K562 (cell line): ENCODE data around the gene SPHK2. TPM values are rescaled to one million over a fixed set of nuclear protein-coding genes. Genes with fewer than 3 reads are reported as not detected.
A peak's percentile ranks its signal among the peaks of the same experiment; 100 is the strongest.

Experiments used
- ATAC-seq: fragments of 200-7000 bp; cut with Tn5 transposase; 3 replicates; pipeline ENCODE4 v1.9.1; 2020; ENCODE audit warnings: moderate library complexity
- BruUV-seq: library from RNA; stranded (reverse); fragments of 400-500 nt; replicated peaks from 2 replicates; lab custom pipeline; 2021; lab: Mats Ljungman, UMichigan
- CTCF ChIA-PET: fragments of 300-600 bp; formaldehyde crosslinking; extraction: SDS; loops from one replicate; lab custom pipeline; 2021; ENCODE audit warnings: low intra/inter-chr PET ratio; lab: Yijun Ruan, JAX
- POLR2A ChIA-PET: fragments of 300-600, 350-650 bp; sonication (Branson Sonifier 250); formaldehyde crosslinking; extraction: SDS; loops from one replicate; lab custom pipeline; 2021; ENCODE audit warnings: antibody characterized with exemption, inconsistent platforms; lab: Yijun Ruan, JAX
- DNase-seq, 4 experiments: peaks; one replicate each; pipeline versions ENCODE4 v3.0.0 to v3.0.0-alpha.2; 2011 to 2018; ENCODE audit warnings: low spot score in 3 of 4, mixed read lengths in 3 of 4; ENCODE audit errors: extremely low read depth in 1 of 4
- FAIRE-seq: peaks from 2 replicates; lab custom pipeline; 2011; peaks lifted over from hg19 to GRCh38; lab: Jason Lieb, UNC
- H2AFZ ChIP-seq: 2 replicates; pipeline ENCODE4 v1.6.0; 2011; ENCODE audit warnings: low read depth, low read length, control low read depth, inconsistent platforms
- H3K27ac ChIP-seq: fragments of 200-600 bp; 3 replicates; pipeline ENCODE4 v1.8.0; 2011; ENCODE audit warnings: low read depth, mild to moderate bottlenecking, control low read depth, inconsistent platforms, low read length, moderate library complexity, mixed read lengths; ENCODE audit errors: extremely low read depth
- H3K27me3 ChIP-seq, 2 experiments: fragments of 300-600 bp in 1 of 2; 2 replicates in 1 of 2; 3 replicates in 1 of 2; pipeline versions ENCODE4 v1.6.0 to v1.8.0; 2011; ENCODE audit warnings: inconsistent platforms in 2 of 2, low read length in 2 of 2, mild to moderate bottlenecking in 1 of 2, mixed read lengths in 1 of 2, moderate library complexity in 1 of 2; ENCODE audit not compliant: control insufficient read depth in 2 of 2, insufficient read depth in 2 of 2
- H3K36me3 ChIP-seq: fragments of 300-600 bp; 3 replicates; pipeline ENCODE4 v1.8.0; 2011; ENCODE audit warnings: mild to moderate bottlenecking, low read length, inconsistent platforms; ENCODE audit not compliant: control insufficient read depth, insufficient read depth
- H3K4me1 ChIP-seq, 2 experiments: fragments of 200-600 bp in 1 of 2; replicated peaks in 1 of 2; 2 replicates in 1 of 2; 3 replicates in 1 of 2; pipeline versions ENCODE4 v1.5.1 to v1.8.0; 2011; ENCODE audit warnings: inconsistent platforms in 2 of 2, low read length in 2 of 2, mild to moderate bottlenecking in 1 of 2, mixed read lengths in 1 of 2, moderate library complexity in 1 of 2; ENCODE audit not compliant: control insufficient read depth in 2 of 2, insufficient read depth in 2 of 2
- H3K4me2 ChIP-seq: 2 replicates; pipeline ENCODE4 v1.6.1; 2011; ENCODE audit warnings: low read length, control low read depth, inconsistent platforms, mixed read lengths; ENCODE audit not compliant: insufficient read depth
- H3K4me3 ChIP-seq: fragments of 200-600 bp; sonication (generic), shearing (Covaris generic); 2 replicates; pipeline ENCODE4 v1.5.1; 2016; ENCODE audit warnings: control low read depth, inconsistent platforms
- H3K79me2 ChIP-seq: fragments of 200-600 bp; 3 replicates; pipeline ENCODE4 v1.8.0; 2011; ENCODE audit warnings: low read length, inconsistent platforms; ENCODE audit not compliant: control insufficient read depth, insufficient read depth
- H3K9ac ChIP-seq, 2 experiments: 2 replicates each; pipeline versions ENCODE4 v1.6.0 to v1.6.1; 2011; ENCODE audit warnings: low read depth in 2 of 2, low read length in 2 of 2, control low read depth in 1 of 2, inconsistent platforms in 1 of 2, mild to moderate bottlenecking in 1 of 2, mixed read lengths in 1 of 2; ENCODE audit not compliant: insufficient read depth in 1 of 2
- H3K9me1 ChIP-seq: one replicate; pipeline ENCODE4 v1.6.0; 2011; ENCODE audit warnings: inconsistent platforms, mild to moderate bottlenecking, low read length, moderate library complexity; ENCODE audit not compliant: control insufficient read depth, insufficient read depth
- H3K9me3 ChIP-seq: replicated peaks from 2 replicates; pipeline ENCODE4 v1.5.1; 2011; ENCODE audit warnings: low read depth, low read length, inconsistent platforms; ENCODE audit not compliant: control insufficient read depth, insufficient read depth
- H4K20me1 ChIP-seq: replicated peaks from 2 replicates; pipeline ENCODE4 v1.6.1; 2011; ENCODE audit warnings: low read length, inconsistent platforms, mixed read lengths; ENCODE audit not compliant: control insufficient read depth, insufficient read depth
- CCAR2 ChIP-seq: fragments of 200-400 bp; formaldehyde crosslinking; IDR thresholded peaks from 2 replicates; pipeline ENCODE4 v1.6.1; 2017; ENCODE audit warnings: mild to moderate bottlenecking, low read depth, low read length
- EP400 ChIP-seq: fragments of 450-650 bp; IDR thresholded peaks from 2 replicates; pipeline ENCODE4 v1.6.1; 2017; ENCODE audit warnings: antibody characterized with exemption, mild to moderate bottlenecking, moderate library complexity
- HDAC2 ChIP-seq: fragments of 450-650 bp; IDR thresholded peaks from 2 replicates; pipeline ENCODE4 v1.6.1; 2016; ENCODE audit warnings: mild to moderate bottlenecking
- RBM25 ChIP-seq: fragments of 200-400 bp; formaldehyde crosslinking; IDR thresholded peaks from 2 replicates; pipeline ENCODE4 v1.6.1; 2018; ENCODE audit warnings: low read length, low read depth, moderate library complexity; ENCODE audit not compliant: severe bottlenecking
- WGBS: fragments of 100-300 bp; shearing (Covaris generic); methylation state at CpG from one replicate; pipeline ENCODE4 v1.1.6; 2016; ENCODE audit warnings: low coverage, mixed read lengths; ENCODE audit not compliant: insufficient coverage; ENCODE audit errors: missing lambda C conversion rate; 5-methylcytosine and 5-hydroxymethylcytosine counted together
- in situ Hi-C: fragments of 300-500 bp; cut with MboI; formaldehyde crosslinking; loops from 4 replicates; pipeline ENCODE4 v1.15.0; 2018; ENCODE audit warnings: inconsistent platforms, mixed read lengths
- intact Hi-C: fragments of 100-400 bp; cut with micrococcal nuclease; formaldehyde crosslinking; loops from 2 replicates; pipeline ENCODE4 v1.14.2; 2022
- polyA plus RNA-seq, 8 experiments: library from polyadenylated mRNA; depleted of rRNA in 4 of 8; stranded (reverse) in 5 of 8; unstranded in 3 of 8; fragments of >200 nt; fragmentation: Nextera tagmentation in 2 of 8; fragmentation: Illumina TruSeq in 1 of 8; extraction: Ambion mirVana in 2 of 8; extraction: Trizol in 1 of 8; gene quantifications; 2 replicates each; pipeline versions ENCODE4 v1.2.1 to v1.2.3, GENCODE V29; 2011 to 2014; ENCODE audit warnings: inconsistent platforms in 1 of 8, missing spikeins in 1 of 8
- total RNA-seq, 7 experiments: library from RNA; depleted of rRNA in 6 of 7; stranded (reverse); fragments of >200 nt in 6 of 7; fragmentation: Illumina TruSeq in 2 of 7; extraction: Trizol in 2 of 7; gene quantifications; 2 replicates each; pipeline versions ENCODE4 v1.2.1 to v1.2.3, GENCODE V29; 2011 to 2021; ENCODE audit warnings: low replicate concordance in 1 of 7
- TF ChIP-seq, protein P1 (sequence below): fragments of 450-650 bp; formaldehyde crosslinking; IDR thresholded peaks from 2 replicates; pipeline ENCODE4 v1.4.0; 2020; ENCODE audit warnings: mild to moderate bottlenecking, moderate library complexity

The SPHK2 gene
- total and polyA plus RNA-seq, 9 of the 15 experiments (the other 6 are each of a cell fraction or from before 2014, with no cell fraction given), result 0.10 to 15.2 (median 2.9) TPM

DNA sequence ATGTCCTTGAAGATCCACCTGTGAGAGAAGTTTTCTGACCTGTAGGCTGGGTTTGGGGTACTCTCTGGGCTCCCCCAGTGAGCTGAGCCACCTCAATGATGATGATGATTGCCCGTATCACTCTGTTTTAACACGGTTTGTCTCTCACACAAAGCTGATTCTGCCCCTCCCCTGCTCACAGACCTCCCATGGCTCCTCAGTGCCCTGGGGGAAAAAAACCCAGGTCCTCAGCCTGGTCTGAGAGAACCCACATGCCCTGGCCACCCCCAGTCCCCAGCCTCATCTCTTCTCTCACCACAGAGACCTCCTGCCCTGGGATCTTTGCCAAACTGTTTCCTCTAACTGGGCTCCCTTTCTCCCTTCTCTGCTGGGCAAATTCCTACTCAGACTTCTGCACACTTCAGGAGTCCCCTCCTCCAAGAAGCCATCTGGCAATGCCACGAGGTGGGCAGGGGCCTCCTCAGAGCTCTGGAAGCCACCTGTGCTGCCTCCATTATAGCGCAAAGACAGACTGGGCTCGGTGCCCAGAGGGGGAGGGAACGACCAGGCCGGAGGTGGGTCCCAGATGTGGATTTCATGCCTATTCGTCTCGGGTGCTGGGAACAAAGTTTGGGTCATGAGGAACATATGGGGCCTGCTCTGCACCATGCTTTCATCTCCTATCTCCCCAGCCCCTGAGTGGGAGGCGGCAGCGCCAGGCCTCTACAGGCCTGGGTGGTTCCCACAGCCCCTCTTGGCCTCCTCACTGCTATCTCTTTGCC, 35.2 kb downstream of the SPHK2 start (continued):
- TF ChIP-seq CCAR2 (no peak), RBM25 (peak; percentile 30), EP400 (peak; percentile 16; the same call in 1 of the 2 replicates), HDAC2 (0 out of 2 replicates have a peak, but pooled peaks have one; percentile 24)

DNA sequence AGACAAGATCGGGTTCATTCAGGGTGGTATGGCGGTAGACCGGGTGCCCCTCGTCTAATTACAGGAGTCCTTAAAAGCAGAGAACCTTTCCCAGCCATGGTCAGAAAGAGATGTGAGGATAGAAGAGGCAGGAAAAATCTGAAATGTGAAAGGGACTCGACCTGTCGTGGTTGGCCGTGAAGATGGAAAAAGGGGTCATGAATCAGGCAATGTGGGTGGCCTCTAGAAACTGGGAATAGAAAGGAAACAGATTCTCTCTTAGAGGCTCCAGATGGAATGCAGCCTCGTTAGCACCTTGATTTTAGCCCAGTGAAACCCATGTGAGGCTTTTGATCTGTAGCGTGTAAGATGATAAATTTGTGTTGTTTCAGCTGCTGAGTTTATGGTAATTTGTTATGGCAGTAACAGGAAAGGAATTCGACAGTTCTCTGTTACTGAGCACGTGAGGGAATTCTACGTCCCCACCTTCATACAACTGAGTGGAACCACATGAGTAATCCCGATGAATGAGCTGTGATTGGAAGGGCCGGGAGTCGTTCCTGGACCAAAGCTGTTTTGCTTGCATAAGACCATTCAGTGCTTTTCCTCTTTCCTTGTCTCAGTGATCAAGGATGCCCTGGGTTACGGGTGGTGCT, 37.7 kb downstream of the SPHK2 start:
- Histone ChIP-seq H3K4me3 (no peak overlapping the region), H3K4me2 (no peak overlapping the region), H2AFZ (peak overlapping the region; percentile 56), H3K9me3 (no peaks in the 10 kb centered on the region), H3K9me1 (no peaks in the 10 kb centered on the region), H3K4me1 (peaks cover 14 to 40% of the 10 kb centered on the region in 2 experiments), H3K36me3 (no peaks in the 10 kb centered on the region), H3K27ac (no peak overlapping the region), H4K20me1 (no peaks in the 10 kb centered on the region), H3K79me2 (no peaks in the 10 kb centered on the region), H3K27me3 (no peaks in the 10 kb centered on the region), H3K9ac (peak overlapping the region in 1 of 2 experiments; percentile 30; a peak in 1 of 4 replicates)
- TF ChIP-seq, protein P1, sequence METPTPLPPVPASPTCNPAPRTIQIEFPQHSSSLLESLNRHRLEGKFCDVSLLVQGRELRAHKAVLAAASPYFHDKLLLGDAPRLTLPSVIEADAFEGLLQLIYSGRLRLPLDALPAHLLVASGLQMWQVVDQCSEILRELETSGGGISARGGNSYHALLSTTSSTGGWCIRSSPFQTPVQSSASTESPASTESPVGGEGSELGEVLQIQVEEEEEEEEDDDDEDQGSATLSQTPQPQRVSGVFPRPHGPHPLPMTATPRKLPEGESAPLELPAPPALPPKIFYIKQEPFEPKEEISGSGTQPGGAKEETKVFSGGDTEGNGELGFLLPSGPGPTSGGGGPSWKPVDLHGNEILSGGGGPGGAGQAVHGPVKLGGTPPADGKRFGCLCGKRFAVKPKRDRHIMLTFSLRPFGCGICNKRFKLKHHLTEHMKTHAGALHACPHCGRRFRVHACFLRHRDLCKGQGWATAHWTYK (CRISPR knock-in tag), result no peak
- in situ Hi-C loops (no loop called here), intact Hi-C loops (no loop called here)
- POLR2A ChIA-PET, result interaction anchor here (0.6 to 0.9 kb wide), 4 partner anchors 11 to 363 kb away, joined by 3 to 5 read pairs (median 3); partner anchors contain the start of gene CA11
- FAIRE-seq (no peak), ATAC-seq (no peak), DNase-seq (no peak)
- BruUV-seq, result no TSS peak
- CTCF ChIA-PET, result no interaction called here
- WGBS, result 42% methylated on average over 16 of the region's 16 CpGs
